Measurements from ENCODE around the gene PTMS. TPM values are rescaled to one million over a fixed set of nuclear protein-coding genes. Genes with fewer than 3 reads are reported as not detected.
"Not testable (repeated sequence)": the region's sequence is repeated elsewhere in the genome, so short reads cannot be mapped to it uniquely, and the experiment has no call there.

Gene PTMS
- 352 TPM for total RNA-seq

- DNase-seq (ENCODE audit: low spot score) (peak; percentile 91), ATAC-seq (peak; percentile 70)
- intact Hi-C loops (cut with DNase I) = no loop called here
These were observed at the start of gene PTMS for GRCh38 chr12:6765634-6766581. TSS of gene PTMS (plus strand) at chr12:6766363. CDS start at chr12:6766706, 343 bp downstream.

- ATAC-seq (no peak), DNase-seq (ENCODE audit: low spot score) (no peak)
- intact Hi-C loops (cut with DNase I) = no loop called here
These were observed 49.2 kb upstream of the PTMS start for GRCh38 chr12:6716874-6717437.

GRCh38 chr12:6722863-6723262 is 43.3 kb upstream of the PTMS start:
- intact Hi-C loops (cut with DNase I) = no loop called here

GRCh38 chr12:6723607-6724408 is 42.4 kb upstream of the PTMS start, which contains the start of gene COPS7A:
TSS of gene COPS7A (plus strand) at chr12:6724046. CDS start at chr12:6724657, 611 bp downstream.
- ATAC-seq = peak; percentile 99
- intact Hi-C loops (cut with DNase I) = no loop called here

More at GRCh38 chr12:6722863-6723262, 43.3 kb upstream of the PTMS start:
- no peak for ATAC-seq
- no peak for DNase-seq (ENCODE audit: low spot score)

GRCh38 chr12:6724409-6724797 is 41.8 kb upstream of the PTMS start:
- peak; percentile 23 for ATAC-seq

More at GRCh38 chr12:6723607-6724408, 42.4 kb upstream of the PTMS start, which contains the start of gene COPS7A:
- DNase-seq (ENCODE audit: low spot score) = peak; percentile 98

GRCh38 chr12:6725350-6725749 is 40.8 kb upstream of the PTMS start:
- ATAC-seq (no peak), DNase-seq (ENCODE audit: low spot score) (no peak)
- intact Hi-C loops (cut with DNase I) = no loop called here

More at GRCh38 chr12:6724409-6724797, 41.8 kb upstream of the PTMS start:
- intact Hi-C loops (cut with DNase I) = no loop called here
- no peak for DNase-seq (ENCODE audit: low spot score)

- intact Hi-C loops (cut with DNase I) = no loop called here
- no peak for ATAC-seq
- no peak for DNase-seq (ENCODE audit: low spot score)
These were observed 37.0 kb upstream of the PTMS start for GRCh38 chr12:6729186-6729585.

GRCh38 chr12:6730169-6730568 is 36.0 kb upstream of the PTMS start:
- ATAC-seq (no peak), DNase-seq (ENCODE audit: low spot score) (no peak)
- intact Hi-C loops (cut with DNase I) = no loop called here

GRCh38 chr12:6734506-6735387 is 31.4 kb upstream of the PTMS start:
- intact Hi-C loops (cut with DNase I) = no loop called here
- DNase-seq (ENCODE audit: low spot score) (no peak), ATAC-seq (no peak)

GRCh38 chr12:6735448-6736191 is 30.5 kb upstream of the PTMS start:
- peak; percentile 78 for DNase-seq (ENCODE audit: low spot score)
- ATAC-seq = peak; percentile 92
- intact Hi-C loops (cut with DNase I) = no loop called here

- DNase-seq (ENCODE audit: low spot score) = no peak
- no peak for ATAC-seq
- intact Hi-C loops (cut with DNase I) = no loop called here
These were observed 29.4 kb upstream of the PTMS start for GRCh38 chr12:6736754-6737153.

GRCh38 chr12:6742080-6742479 is 24.1 kb upstream of the PTMS start:
- DNase-seq (ENCODE audit: low spot score); intact Hi-C loops (cut with DNase I); ATAC-seq: not testable (repeated sequence)

- DNase-seq (ENCODE audit: low spot score) = no peak
- intact Hi-C loops (cut with DNase I) = no loop called here
- ATAC-seq = no peak
These were observed 23.3 kb upstream of the PTMS start for GRCh38 chr12:6742834-6743233.

- DNase-seq (ENCODE audit: low spot score); ATAC-seq; intact Hi-C loops (cut with DNase I): not testable (repeated sequence)
These were observed 22.9 kb upstream of the PTMS start for GRCh38 chr12:6743300-6743699.

GRCh38 chr12:6745741-6746525 is 20.2 kb upstream of the PTMS start:
- intact Hi-C loops (cut with DNase I) = no loop called here
- ATAC-seq = peak; percentile 33
- no peak for DNase-seq (ENCODE audit: low spot score)

- intact Hi-C loops (cut with DNase I) = no loop called here
- no peak for DNase-seq (ENCODE audit: low spot score)
- ATAC-seq = no peak
These were observed 18.9 kb upstream of the PTMS start for GRCh38 chr12:6747216-6747615.

- DNase-seq (ENCODE audit: low spot score) = no peak
- no peak for ATAC-seq
- intact Hi-C loops (cut with DNase I) = no loop called here
These were observed 17.4 kb upstream of the PTMS start for GRCh38 chr12:6748761-6749160.
